Right lung (tissue), 5 donors: Measurements from ENCODE around the gene PTGIS. TPM values are rescaled to one million over a fixed set of nuclear protein-coding genes. Genes with fewer than 3 reads are reported as not detected.
A peak's percentile ranks its signal among the peaks of the same experiment; 100 is the strongest.

ENCODE experiments used
- DNase-seq, 2 donors: peaks; one replicate each; pipeline ENCODE4 v3.0.0-alpha.2; 2013
- polyA plus RNA-seq, 5 donors: library from polyadenylated mRNA; unstranded; fragments of 120-200 nt; gene quantifications; one replicate each; pipeline versions ENCODE4 v1.2.1 to v1.2.3, GENCODE V29; 2013; ENCODE audit warnings: inconsistent platforms in 1 of 5, low replicate concordance in 1 of 5; ENCODE audit not compliant: insufficient read length in 5 of 5, insufficient read depth in 1 of 5

PTGIS gene
- polyA plus RNA-seq, 5 donors = 4.3 to 8.3 (median 6.5) TPM

- no peak for DNase-seq
These were observed 7.3 kb downstream of the PTGIS start for GRCh38 chr20:49560646-49561045.

DNA sequence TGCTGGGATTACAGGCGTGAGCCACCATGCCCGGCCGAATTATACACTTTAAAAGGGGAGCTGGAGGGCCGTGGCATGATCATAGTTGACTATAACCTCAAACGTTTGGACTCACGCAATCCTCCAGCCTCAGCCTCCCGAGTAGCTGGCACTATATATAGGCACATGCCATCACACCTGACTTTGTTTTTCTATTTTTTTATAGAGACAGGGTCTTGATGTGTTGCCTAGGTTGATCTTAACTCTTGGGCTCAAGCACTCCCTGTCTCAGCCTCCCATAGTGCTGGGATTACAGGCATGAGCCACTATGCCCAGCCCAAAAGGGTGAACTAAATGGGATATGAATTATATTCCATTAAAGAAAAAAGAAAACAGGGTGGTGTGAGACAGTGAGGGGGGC lies 7.8 kb downstream of the PTGIS start:
- DNase-seq = no peak

GRCh38 chr20:49559411-49560081 lies 8.4 kb downstream of the PTGIS start:
- DNase-seq = no peak

GRCh38 chr20:49558826-49559225 lies 9.1 kb downstream of the PTGIS start:
- no peak for DNase-seq

DNA sequence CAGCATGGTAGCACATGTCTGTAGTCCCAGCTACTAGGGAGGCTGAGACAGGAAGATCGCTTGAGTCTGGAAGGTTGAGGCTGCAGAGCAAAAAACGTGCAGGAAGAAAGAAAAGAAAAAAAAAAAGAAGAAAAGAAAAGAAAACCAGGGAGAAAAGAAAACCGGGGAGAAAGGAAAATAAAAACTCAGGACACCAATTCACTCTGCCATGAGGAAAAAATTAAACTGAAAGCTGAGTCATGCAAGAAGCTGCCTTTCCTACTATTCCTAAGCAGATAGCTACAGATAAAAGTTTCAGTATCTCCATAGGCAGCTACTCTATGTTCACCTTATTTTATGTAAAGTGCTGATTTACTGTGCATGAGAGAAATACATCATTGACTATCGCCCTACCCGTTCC lies 10.5 kb downstream of the PTGIS start:
- DNase-seq = no peak

GRCh38 chr20:49556621-49557020 lies 11.3 kb downstream of the PTGIS start:
- no peak for DNase-seq

GRCh38 chr20:49549801-49550551 lies 18.0 kb downstream of the PTGIS start:
- DNase-seq = no peak

DNA sequence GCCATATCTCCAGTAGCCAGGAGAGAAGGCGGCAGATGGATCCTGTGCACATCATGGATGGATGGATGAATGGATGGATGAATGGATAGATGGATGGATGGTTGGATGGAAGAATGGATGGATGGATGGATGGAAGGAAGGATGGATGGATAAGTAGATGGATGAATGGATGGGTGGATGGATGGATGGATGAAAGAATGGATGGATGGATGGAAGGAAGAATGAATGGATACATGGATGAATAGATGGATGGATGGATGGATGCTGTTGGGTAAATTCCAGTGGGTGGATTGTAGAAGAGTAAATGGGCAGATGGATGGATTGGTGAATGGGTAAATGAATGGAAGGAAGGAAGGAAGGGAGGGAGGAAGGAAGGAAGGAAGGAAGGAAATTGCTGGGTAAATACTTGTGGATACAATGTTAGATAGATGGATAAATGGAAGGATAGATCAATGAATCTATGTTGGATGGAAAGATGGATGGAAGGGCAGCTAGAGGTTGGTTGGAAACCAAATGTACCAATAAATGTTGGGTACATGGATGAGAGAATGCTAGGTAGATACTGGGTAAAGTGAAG lies 19.5 kb downstream of the PTGIS start:
- DNase-seq = no peak

DNA sequence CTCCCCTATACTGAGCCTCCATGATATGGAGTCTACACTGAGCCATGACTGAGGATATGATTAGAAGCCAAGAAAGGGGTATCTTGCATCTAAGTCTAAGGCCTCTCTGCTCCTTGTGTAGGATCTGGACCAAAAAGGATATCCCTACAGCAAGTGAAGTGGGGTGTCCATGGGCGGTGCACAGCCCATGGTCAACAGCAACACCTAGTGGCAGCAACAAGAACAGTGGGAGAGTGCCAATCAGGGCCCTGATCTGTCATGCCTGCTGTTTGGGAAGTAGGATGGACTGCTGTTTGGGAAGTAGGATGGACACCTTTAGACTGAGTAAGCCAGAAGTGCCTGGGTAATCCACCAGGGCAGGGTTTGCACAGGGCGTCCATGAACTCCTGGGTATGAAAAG lies 22.4 kb downstream of the PTGIS start:
- DNase-seq = no peak

DNA sequence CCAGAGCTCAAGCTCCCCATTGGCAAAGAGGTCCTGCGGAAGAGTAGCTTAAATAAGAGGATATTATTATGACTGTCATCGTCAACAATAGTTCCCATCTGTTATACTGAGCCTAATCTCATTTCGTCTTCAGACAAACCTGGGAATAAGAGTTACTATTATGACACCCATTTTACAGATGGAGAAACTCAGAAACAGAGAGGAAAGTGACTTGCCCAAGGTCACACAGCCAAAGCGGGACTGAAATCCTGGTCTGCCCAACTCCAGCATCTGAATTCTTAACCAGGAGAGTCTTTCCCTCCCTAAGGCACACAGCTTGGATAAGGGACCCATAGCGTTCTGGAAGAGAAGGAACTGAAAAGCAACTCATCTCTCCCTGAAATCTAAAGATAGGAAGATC lies 23.4 kb downstream of the PTGIS start:
- no peak for DNase-seq

DNA sequence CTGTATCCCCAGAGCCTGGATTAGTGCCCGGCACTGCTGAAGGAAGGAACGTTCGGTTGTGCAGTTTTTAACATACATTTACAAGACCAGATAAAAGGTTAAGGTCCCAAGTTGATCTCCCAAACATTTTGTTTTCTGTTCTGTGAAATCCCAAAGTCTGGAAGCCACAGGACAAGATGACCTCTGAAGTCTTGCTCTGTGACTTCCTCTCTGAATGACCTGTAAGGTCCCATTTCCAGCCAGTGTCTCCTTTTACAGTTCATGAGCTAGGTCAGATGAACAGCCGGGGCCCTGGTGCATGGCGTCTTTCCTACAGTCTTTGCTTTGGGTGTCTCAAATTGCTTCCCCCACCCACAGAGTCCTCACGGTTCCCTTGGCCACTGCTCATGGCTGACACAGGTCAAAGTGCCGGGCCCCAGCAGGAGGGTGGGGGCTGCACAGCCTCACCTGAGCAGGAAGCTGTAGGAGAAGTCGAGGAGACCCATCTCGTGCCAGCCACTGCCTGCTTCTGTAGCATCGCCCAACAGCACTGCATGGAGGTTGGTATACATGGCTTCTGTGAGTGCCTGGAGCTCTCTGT lies 24.0 kb downstream of the PTGIS start:
- DNase-seq = no peak

DNA sequence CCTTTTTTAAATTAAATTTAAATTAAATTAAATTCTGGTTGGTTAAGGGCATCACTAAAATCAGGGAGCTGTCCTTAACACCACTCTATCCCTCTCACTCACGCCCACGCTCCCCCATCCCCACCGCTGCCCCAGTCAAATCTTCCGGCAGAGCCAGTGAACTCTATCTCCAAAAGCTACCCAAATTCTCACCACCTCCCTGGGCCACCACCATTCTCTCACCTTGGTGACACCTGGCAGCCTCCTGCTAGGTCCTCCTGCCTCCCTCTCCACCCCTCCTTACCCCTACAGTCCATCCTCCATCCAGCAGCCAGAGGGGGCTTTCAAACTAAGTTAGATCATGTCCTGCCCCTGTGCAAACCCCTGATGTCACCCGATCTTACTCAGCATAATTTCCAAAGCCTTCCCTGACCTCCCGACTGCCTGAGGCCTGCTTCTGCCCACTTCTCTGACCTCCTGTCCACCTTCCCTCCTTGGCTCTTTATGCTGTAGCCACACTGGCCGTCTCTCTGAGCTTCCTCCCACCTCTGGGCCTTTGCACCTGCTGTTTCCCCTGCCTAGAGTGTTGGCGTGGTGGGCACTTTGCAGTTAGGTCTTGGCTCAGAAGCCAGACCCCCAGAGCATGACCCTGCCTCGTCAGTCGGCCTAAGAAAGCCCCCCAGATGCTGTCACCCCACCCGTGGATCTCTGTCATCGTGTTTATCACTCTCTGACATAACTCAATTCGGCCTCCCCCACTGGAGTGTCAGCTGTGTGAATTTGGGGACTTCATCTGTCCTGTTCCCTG lies 24.7 kb downstream of the PTGIS start:
- DNase-seq = no peak

GRCh38 chr20:49542514-49542991 lies 25.4 kb downstream of the PTGIS start:
- DNase-seq = no peak

- DNase-seq = peak; percentile 36 to 42
These were observed 26.0 kb downstream of the PTGIS start for GRCh38 chr20:49541733-49542513.

- no peak for DNase-seq
These were observed 27.1 kb downstream of the PTGIS start for GRCh38 chr20:49540687-49541435.

DNA sequence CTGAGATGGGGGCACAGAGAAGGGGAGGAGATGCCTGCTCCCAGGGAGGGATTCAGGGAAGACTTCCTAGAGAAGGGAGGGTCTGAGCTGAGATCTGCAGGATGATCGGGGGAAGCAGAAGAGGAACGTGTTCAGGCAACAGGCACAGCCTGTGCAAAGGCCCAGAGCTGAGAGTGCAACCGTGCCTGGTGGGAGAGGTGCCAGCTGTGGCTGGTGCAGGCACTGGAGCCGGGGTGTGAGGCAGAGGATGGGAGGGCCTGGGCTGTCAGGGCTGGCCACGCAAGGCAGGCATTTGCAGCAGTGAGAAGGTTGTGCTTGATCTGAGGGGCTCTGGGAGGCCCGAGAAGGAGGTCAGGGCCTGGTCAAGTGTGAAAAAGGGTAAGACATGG lies 27.7 kb downstream of the PTGIS start:
- no peak for DNase-seq

DNA sequence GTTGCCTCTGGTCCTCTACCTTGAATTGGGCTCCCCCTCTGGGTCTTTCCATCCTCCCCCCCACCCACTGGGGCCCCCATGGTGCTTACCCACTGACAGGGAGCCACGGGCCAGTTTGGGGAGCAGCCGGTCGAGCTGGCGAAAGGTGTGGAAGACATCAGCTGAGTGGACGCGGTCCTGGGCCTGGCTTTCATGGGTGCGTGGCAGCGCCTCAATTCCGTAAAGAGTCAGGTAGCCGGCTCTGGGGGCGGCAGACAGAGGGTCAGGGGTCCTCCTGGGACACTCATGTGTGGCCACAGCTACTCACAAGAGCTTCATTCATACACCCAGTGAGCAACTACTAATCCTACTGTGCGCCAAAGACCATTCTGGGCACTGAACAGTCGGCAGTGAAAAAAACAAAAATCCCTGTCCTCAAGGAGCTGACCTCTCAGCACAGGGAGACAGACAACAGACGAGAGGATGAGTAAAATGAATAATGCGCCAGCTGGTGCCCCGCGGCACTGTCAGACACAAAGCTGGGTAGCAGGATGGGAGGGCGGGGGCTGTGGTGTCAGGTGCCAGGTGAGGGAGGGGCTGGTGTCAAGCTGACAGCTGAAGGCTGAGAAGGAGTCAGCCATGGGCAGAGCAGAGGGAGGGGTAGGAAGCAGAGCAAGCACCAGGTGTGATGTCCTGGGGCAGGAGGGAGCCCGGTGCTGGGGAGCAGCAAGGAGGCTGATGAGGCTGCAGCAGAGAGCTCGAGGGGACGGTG lies 28.3 kb downstream of the PTGIS start:
- DNase-seq = no peak

GRCh38 chr20:49538950-49539349 lies 29.0 kb downstream of the PTGIS start:
- no peak for DNase-seq

GRCh38 chr20:49534255-49534712 lies 33.7 kb downstream of the PTGIS start:
- peak; percentile 11 to 48 for DNase-seq
